Ishikawa (cell line): Measurements from ENCODE around the gene SF3B3.
"Not testable (repeated sequence)": the region's sequence is repeated elsewhere in the genome, so short reads cannot be mapped to it uniquely, and the experiment has no call there.

ENCODE experiments used
- CEBPB ChIP-seq: IDR thresholded peaks from 2 replicates; pipeline ENCODE4 v1.6.1; 2012
- CREB1 ChIP-seq: IDR thresholded peaks from 2 replicates; pipeline ENCODE4 v1.6.1; 2012; ENCODE audit warnings: low read depth
- EGR1 ChIP-seq: IDR thresholded peaks from 2 replicates; pipeline ENCODE4 v1.6.1; 2012
- EP300 ChIP-seq: IDR thresholded peaks from 2 replicates; pipeline ENCODE4 v1.6.1; 2012; ENCODE audit warnings: borderline replicate concordance
- FOXM1 ChIP-seq: IDR thresholded peaks from 2 replicates; pipeline ENCODE4 v1.6.1; 2012; ENCODE audit warnings: low read depth, borderline replicate concordance
- NFIC ChIP-seq: IDR thresholded peaks from 2 replicates; pipeline ENCODE4 v1.6.1; 2012
- RAD21 ChIP-seq: IDR thresholded peaks from 2 replicates; pipeline ENCODE4 v1.6.1; 2012; ENCODE audit warnings: low read depth
- TAF1 ChIP-seq: IDR thresholded peaks from 2 replicates; pipeline ENCODE4 v1.6.1; 2012; ENCODE audit warnings: low read depth, mild to moderate bottlenecking
- TCF12 ChIP-seq: IDR thresholded peaks from 2 replicates; pipeline ENCODE4 v1.6.1; 2012; ENCODE audit warnings: low read depth
- TEAD4 ChIP-seq: IDR thresholded peaks from 2 replicates; pipeline ENCODE4 v1.6.1; 2012
- YY1 ChIP-seq: IDR thresholded peaks from 2 replicates; pipeline ENCODE4 v1.6.1; 2012; ENCODE audit warnings: low read depth
- TF ChIP-seq, protein P1 (sequence below): IDR thresholded peaks from 2 replicates; pipeline ENCODE4 v1.6.1; 2012
- TF ChIP-seq, protein P2 (sequence below): IDR thresholded peaks from 2 replicates; pipeline ENCODE4 v1.6.1; 2012
- TF ChIP-seq, protein P3 (sequence below): IDR thresholded peaks from 2 replicates; pipeline ENCODE4 v1.6.1; 2012; ENCODE audit warnings: low read depth, mild to moderate bottlenecking

DNA sequence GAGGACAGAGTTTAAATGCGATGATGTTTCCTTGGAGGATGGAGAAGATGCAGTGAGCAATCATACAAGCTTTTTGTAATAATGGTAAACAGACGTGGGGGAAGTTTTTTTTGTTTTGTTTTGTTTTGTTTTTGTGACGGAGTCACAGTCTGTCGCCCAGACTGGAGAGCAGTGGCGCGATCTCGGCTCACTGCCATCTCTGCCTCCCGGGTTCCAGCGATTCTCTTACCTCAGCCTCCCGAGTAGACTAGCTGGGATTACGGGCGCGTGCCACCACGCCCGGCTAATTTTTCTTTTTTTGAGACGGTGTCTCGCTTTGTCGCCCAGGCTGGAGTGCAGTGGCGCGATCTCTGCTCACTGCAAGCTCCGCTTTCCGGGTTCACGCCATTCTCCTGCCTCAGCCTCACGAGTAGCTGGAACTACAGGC, 796 bp downstream of the SF3B3 start:
- 0 out of 2 replicates have a peak, but pooled peaks have one; percentile 43 for TF ChIP-seq CEBPB
- TF ChIP-seq, protein P1, sequence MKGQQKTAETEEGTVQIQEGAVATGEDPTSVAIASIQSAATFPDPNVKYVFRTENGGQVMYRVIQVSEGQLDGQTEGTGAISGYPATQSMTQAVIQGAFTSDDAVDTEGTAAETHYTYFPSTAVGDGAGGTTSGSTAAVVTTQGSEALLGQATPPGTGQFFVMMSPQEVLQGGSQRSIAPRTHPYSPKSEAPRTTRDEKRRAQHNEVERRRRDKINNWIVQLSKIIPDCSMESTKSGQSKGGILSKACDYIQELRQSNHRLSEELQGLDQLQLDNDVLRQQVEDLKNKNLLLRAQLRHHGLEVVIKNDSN, result not testable (repeated sequence)
- not testable (repeated sequence) for TF ChIP-seq TAF1, TCF12, EP300, RAD21, FOXM1, NFIC, YY1, EGR1, CREB1, TEAD4
- TF ChIP-seq, protein P2, sequence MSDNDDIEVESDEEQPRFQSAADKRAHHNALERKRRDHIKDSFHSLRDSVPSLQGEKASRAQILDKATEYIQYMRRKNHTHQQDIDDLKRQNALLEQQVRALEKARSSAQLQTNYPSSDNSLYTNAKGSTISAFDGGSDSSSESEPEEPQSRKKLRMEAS, result not testable (repeated sequence)
- TF ChIP-seq, protein P3, sequence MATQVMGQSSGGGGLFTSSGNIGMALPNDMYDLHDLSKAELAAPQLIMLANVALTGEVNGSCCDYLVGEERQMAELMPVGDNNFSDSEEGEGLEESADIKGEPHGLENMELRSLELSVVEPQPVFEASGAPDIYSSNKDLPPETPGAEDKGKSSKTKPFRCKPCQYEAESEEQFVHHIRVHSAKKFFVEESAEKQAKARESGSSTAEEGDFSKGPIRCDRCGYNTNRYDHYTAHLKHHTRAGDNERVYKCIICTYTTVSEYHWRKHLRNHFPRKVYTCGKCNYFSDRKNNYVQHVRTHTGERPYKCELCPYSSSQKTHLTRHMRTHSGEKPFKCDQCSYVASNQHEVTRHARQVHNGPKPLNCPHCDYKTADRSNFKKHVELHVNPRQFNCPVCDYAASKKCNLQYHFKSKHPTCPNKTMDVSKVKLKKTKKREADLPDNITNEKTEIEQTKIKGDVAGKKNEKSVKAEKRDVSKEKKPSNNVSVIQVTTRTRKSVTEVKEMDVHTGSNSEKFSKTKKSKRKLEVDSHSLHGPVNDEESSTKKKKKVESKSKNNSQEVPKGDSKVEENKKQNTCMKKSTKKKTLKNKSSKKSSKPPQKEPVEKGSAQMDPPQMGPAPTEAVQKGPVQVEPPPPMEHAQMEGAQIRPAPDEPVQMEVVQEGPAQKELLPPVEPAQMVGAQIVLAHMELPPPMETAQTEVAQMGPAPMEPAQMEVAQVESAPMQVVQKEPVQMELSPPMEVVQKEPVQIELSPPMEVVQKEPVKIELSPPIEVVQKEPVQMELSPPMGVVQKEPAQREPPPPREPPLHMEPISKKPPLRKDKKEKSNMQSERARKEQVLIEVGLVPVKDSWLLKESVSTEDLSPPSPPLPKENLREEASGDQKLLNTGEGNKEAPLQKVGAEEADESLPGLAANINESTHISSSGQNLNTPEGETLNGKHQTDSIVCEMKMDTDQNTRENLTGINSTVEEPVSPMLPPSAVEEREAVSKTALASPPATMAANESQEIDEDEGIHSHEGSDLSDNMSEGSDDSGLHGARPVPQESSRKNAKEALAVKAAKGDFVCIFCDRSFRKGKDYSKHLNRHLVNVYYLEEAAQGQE, result not testable (repeated sequence)
